ENCODE results near the gene HOPX.
"Not testable (repeated sequence)": the region's sequence is repeated elsewhere in the genome, so short reads cannot be mapped to it uniquely, and the experiment has no call there.

HOPX gene

GRCh38 chr4:56653461-56654237 is 27.4 kb downstream of the HOPX start:
- no peak for DNase-seq

DNA sequence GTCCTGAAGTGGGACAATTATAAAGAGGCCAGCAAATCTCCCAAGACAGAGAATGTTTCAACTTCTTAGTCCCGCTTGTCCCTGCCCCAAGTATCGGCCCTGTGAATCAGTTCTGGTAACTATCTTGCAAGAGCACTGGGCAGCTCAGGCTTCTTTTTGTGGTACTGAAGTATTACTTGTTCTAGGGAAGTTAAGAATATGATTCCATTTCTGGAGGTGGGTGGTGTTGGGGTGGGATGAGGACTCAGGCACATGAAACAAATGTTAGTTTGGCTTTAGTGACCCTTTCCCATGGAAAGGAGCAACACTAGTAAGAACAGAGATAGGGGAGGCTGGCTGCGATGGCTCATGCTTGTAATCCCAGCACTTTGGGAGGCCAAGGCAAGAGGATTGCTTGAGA is 28.9 kb downstream of the HOPX start:
- no peak for DNase-seq

GRCh38 chr4:56651056-56651350 is 30.1 kb downstream of the HOPX start:
- no peak for DNase-seq

DNA sequence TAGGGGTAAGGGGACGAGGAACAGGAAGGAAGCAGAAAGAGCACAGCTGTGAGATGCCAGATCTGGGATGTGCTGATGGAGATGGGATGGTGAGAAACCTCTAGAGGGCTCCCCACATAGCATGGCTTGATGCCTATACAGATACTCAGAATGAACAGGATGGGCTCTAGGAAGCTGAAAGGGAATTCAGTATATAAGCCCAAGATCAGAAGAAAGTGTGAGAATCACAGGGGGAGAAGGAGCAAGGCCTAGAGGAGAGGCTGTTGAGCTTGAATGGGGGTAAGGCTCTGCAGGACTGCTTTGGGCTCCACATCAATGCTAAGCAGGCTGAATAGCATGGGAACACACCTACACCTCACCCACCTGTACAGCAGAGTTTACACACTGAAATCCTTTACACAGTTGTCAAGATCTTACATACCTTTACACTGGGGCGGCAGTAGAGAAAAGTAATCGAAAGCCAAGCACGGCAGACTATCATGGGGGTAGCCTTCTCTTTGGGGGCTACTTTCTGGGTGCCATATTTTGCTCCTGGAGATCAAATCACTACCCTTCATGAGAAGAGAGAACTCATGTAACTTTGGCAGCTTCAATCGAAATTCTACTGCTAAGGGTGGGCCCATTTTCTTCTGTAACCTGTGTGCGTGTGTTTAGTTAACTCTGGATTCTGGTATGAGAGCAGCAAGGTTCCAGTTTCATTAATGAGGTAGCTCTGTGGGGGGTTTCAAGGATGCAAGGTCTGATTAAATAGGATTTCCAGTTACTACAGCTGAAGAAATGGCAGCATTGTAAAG is 30.6 kb downstream of the HOPX start:
- no peak for DNase-seq

GRCh38 chr4:56649445-56650261 is 31.4 kb downstream of the HOPX start:
- DNase-seq: no peak

DNA sequence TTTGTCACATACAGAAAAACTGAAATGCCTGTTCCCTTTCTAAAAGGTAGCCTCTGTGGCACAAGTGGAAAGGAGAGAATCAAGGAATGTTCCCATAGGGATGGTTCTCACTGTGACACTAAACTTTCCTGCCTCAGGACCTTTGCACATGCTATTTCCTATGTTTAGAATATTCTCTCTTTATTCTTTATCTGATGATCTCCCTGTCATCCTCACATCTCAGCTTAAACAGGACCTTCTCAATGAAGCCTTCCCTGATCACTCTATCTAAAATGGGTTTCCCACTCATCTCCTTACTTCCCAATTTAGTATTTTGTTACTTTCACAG is 32.3 kb downstream of the HOPX start:
- no peak for DNase-seq

DNA sequence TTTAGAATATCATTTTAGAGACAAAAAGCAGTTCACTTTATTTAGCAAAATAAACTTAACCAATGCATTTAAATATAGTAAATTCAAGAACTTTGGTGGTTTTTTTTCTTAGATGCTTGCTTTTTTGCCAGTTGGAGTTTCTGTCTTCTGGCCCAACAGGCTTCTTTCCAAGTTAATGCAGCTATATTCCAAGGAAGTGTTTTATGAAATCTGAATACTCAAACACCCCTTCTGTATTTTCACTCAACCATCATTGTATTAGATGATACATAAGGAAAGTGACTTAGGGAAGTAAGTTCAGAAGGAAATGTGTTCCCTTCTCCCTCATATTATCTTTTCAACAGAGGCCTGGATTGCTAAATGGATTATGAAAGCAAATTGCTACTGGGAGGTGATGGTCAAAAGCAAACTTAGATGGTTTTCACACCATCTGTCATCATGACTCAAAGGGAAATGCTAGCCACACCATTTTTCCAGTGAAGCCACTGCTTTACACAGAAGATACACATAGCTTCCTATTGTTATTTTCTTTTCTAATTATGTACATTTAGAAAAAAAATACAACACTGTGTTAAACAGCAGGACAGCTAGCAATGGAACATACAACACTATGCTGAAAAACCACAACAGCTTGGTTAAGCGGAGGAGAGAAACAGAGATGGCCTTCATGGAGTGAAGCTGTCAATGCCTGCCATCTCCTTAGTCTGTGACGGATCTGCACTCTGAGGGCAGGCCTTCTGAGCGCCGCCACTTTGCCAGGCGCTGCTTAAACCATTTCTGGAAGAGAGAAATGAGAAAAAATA is 32.9 kb downstream of the HOPX start:
- no peak for DNase-seq

DNA sequence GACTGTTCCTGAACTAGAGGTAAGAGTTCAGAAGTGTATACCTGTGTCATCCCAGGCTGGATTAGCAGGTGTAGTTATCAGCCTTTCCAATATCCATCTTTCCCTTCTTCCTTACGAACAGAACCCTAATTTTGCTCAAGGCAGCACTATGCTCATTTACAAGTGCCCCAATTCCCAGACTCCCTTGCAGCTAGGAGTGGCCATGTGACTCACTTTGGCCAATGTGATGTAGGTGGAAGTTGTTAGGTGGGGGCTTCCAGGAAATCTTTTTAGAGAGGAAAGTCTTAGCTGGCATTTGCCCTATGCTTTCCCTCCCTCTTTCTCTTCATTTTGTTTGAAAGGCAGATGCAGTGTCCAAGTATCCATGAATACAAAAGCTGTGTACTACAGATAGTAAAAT is 34.8 kb downstream of the HOPX start:
- DNase-seq: no peak

DNA sequence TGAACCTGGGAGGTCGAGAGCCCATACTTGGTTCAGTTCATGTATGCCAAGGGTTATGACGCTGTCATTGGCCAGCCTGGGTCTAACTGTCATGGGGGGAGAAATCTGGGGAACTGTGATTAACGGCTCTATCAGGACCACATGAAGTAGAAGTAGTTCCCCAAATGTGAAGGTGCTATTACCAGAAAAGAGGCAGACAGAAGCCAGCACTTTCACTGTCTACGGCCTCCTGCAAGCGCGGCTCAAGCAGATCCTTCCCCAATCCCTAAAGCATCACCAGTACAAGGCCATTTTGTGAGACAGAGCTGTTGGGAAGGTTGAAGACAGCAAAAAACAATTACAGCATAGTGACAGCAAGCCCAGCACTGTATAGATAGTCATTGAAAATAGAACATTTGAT is 37.5 kb downstream of the HOPX start:
- no peak for DNase-seq

DNA sequence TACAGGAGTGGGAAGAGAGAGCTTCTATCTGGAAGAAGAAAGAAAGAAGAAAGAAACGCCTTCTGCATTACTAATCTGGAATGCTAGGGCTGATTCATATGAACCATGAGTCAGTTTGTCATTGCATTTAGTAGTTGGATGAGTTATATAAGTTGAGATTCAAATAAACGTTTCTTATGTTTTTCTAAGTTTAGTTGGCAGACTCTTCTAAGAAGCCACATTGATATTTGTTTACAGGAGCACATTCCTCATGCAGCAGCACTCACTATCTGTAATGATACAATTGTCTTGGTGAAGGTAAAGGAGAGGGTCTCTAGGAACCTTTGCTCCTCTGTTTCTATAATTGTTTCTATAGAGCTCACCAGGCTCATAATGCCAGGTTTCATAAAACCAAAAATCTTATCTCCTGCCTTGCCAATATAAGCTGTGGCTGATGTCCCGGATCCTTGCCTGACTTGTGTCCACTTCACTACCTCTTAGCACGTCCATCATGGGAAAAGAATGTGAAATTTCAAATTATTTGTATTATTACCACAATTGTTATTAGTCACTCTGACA is 39.5 kb downstream of the HOPX start:
- no peak for DNase-seq

- DNase-seq: no peak
Measured at GRCh38 chr4:56640621-56641493, 40.2 kb downstream of the HOPX start.

DNA sequence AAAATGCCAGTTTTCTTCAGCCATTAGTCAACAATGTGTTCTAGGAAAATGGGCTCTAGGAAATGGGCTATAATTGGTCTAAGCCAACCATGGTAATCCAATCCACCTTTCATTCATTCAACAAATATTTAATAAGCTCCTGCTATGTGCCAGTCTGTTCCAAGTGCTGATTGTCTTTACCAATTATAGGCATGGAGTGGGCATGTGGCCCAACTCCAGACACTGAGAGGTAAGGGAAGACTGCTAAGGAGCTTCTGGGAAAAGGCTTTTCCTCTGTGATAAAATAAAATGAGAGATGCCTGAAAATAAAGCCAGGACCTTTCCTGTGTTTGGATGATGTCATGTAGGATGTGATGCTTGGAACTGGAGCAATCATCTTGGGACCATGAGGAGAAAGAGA is 43.3 kb downstream of the HOPX start:
- DNase-seq: no peak

- DNase-seq: no peak
Measured at GRCh38 chr4:56637154-56637553, 43.9 kb downstream of the HOPX start.

- DNase-seq: not testable (repeated sequence)
Measured at GRCh38 chr4:56634954-56635353, 46.1 kb downstream of the HOPX start.

DNA sequence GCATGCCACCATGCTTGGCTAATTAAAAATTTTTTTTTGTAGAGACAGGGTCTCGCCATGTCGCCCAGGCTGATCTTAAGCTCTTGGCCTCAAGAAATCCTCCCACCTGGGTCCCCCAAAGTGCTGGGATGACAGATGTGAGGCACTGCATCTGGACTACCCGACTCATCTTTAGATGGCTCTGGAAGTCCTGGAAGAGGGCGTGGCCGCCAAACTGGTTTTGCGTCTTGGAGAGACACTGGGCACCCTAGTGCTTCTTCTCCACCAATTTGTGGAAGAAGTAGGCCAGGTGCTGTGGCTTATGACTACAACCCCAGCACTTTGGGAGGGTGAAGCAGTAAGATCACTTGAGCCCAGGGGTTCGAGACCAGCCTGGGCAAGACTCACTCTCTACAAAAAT is 47.6 kb downstream of the HOPX start:
- no peak for DNase-seq

- DNase-seq: no peak
Measured at GRCh38 chr4:56630876-56631666, 50.0 kb downstream of the HOPX start.

GRCh38 chr4:56628592-56628991 is 52.5 kb downstream of the HOPX start:
- no peak for DNase-seq

GRCh38 chr4:56627985-56628384 is 53.1 kb downstream of the HOPX start:
- DNase-seq: no peak

DNA sequence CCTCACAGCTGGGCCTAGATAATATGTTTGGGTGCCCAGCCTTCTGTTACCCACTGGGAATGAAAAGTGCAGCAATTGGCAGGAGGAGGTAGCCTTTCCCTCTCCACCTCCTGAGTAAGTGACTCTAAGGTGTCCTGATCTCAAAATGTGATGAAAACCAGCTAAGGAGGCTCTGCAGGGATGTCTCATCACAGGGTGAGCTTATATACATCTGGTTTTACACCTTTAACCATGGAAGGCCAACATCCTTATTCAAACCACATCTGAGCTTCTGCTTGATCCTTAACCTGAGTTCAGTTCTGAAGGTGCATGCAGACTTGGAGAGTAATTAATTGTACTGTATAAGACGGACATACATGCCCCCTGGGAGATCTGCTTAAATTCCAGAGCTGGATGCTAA is 53.7 kb downstream of the HOPX start:
- DNase-seq: no peak

GRCh38 chr4:56626963-56627362 is 54.1 kb downstream of the HOPX start:
- no peak for DNase-seq

DNA sequence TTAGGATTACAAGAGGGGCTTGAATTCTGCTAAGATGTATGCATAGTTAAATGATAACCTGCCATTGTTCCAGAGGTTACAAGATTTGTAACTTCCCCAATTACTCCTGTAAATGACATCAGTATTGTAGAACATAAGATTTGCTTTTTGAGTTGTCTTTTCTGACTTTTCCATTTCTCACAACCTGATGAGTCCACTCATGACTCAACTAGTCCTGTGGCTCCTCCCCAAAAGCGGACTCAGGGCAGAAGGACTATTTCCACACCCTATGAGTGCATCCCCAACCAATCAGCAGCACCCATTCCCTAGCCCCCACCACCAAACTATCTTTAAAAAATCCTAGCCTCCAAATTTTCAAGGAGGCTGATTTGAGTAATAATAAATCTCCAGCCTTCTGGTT is 54.7 kb downstream of the HOPX start:
- DNase-seq: no peak
